RPMI8226 (cell line): ENCODE results near the gene NOL4L.

Experiments used
- DNase-seq: peaks from one replicate; pipeline ENCODE4 v3.0.0-alpha.2; 2015

The NOL4L gene

DNA sequence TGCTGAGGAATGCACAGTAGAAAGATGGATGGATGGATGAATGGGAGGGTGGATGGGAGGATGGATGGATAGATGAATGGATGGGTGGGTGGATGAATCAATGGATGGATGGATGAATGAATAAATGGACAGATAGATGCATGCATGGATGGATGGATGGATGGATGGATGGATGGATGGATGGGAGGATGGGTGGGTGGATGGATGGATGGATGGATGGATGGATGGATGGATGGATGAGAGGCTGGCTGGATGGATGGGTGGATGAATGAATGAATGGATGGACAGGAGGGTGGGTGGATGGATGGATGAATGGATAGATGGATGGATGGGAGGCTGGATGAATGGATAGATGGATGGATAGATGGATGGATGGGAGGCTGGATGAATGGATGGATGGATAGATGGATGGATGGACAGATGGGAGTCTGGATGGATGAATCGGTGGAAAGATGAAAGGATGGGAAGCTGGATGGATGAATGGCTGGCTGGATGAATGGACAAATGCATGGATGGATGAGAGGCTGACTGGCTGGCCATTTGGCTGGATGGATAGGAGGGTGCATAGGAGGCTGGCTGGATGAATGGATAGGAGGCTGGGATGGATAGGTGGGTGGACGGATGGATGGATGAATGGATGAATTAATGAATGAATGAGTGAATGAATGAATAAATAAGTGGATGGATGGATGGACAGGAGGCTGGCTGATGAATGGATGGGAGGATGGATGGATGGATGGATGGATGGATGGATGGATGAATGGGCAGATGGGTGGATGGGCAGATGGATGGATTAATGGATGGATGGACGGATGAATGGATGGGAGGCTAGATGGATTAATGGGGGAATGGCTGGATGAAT lies 28.3 kb upstream of the NOL4L start:
- no peak for DNase-seq

DNA sequence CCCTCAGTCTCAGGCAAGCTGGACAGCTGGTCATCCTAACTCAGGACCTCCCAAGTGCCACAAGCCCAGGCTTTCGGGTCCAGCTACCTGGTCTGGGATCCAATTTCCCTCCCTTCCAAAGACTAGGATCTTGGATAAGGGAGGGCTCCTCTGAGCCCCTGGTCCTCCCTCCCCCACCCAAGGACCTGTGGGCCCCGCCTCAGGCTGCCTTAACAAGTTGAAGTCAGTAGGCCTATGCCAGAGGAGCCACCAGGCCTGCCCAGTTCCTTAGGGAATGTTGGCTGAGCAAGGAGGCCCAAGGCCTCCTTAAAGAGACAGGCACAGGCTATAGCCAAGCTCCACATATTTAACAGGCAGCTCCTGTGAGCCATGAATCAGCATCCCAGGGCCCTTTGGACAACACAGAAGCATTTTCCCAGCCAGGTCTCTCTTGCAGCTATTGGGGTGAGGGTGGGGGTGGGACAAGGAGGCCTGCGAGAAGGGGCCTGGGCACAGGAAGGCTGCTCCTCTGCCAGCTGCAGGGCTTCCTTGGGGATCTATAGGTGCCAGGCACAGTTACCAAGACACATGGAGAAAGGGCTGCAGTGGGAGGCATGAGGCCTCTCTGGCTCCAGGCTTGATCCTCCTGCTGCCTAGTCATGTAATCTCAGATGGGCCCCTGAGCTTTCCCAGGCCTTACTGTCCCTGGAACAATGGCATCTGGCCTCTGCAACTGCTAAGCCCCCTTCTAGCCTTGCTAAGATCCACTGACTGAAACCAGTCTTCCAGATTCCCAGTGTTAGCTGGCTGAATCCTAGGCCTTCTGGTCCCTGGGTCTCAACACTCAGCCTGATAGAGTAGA lies 27.4 kb upstream of the NOL4L start:
- no peak for DNase-seq

DNA sequence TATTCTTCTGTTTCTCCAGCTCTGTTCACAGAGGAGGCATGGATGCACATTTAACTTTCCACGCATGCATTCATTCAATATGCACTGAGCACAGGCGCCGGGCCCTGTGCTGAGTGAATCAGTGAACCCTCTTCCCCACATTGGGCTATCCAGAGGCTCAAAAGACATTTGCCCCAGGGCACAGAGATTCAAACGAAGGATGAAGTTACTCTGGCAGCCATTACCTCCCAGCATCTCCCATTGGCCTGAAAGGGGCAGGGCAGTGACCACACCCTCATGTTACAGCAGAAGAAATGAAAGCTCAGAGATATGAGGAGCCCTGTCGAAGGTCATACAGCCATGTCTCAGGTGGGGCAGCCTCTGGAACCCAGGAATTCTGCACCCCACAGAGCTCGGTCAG lies 26.7 kb upstream of the NOL4L start:
- DNase-seq = no peak

DNA sequence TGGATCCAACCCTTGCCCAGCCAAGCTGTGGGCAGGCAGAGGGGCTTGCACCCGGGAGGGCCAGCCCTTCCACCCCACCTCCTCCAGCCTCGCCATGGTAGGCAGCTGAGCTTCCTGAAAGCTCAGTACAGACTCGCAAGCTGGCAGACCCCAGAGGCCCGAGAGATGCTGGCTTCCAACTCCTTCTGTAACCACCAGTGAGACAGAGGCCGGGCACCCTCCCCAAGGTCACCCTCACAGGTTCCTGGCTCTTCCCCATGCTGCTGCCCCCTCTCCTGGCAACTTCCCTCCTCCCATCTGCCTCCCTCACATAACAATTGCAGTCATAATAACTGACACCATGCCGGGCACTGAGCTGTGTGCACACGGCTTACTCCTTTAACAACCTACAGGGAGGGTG lies 26.2 kb upstream of the NOL4L start:
- DNase-seq = no peak

DNA sequence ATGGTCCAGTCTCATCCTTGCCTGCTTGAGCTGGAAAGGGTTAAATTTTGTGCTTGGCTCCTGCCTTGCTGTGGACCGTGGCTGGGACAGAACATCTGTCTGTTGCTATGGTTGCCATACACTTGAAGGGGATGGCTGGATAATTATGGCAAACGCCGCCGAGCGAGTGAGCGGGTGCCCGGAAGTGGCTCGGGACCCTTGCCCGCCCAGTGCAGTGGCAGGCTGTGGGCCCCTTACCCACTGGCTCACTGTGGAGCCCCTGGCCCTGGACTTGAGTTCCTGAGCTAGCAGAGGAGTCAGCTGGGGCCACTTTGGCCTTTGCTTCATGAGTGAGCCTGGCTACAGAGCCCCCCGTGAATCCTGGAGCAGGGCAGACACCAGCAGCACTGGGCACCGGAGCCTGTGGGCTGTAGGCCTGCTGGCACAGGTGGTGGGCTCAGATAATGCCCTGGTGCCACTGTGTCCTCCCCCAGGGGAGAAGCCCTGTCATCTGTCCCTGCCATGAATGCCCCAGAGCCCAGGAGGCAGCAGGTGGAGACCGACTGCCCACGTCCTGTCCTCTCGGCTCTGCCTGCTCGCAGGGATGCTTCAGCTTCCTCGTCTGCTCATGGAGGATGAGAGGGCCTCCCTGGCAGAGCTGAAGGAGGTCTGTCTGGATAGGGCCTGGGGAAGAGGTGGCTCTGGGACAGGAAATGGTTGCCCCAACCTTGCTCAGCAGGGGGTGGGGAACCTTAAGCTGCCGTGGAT lies 25.5 kb upstream of the NOL4L start:
- DNase-seq = no peak

DNA sequence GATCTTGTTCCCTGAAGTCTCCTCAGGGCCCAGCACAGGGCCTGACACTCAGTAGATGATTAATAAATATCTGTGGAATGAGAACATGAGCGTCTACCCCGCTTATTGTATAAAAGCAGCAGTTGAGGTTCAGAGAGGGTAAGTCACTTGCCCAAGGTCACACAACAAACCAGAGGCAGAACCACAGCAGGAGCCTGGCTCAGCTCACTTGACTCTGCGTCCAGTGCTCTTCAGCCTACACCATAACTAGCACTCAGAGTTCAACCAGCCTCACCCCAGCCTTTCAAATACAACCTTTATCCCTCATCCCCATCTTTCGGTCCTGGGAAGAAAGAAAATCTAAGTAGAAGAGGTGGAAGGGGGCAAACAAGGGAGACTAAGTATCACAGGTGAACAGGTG lies 24.9 kb upstream of the NOL4L start:
- no peak for DNase-seq

DNA sequence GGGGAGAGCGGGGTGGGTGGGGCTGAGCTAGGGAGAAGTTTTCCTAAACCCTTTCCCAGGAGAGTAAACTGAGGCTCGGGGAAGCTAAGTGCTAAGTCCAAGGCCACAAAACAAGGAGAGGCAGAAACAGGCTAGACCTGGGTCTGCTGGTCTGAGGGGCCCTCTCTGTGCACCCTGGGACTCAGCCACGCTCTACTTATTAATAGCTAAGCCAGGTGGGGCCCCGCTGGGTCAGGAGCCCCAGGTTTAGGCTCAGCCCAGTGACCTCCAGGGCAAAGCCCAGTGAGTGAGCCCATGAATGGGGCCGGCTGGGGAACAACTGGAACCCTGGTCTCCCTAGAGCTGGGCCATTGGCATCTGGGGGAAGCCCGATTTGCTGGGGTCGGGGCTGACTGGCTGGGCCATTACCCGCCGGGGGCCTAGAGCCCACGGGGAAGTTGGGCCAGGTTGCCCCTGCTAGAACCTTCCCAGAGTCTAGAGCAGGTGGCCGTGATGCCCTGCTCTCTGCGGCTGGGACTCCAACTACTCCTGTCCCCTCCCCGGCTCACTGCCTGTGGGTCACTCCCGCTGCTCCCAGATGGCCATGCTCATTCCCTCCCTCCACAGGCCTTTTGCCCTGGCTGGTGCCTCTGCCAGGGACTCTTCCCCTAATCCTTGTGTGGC lies 24.1 kb upstream of the NOL4L start:
- no peak for DNase-seq

DNA sequence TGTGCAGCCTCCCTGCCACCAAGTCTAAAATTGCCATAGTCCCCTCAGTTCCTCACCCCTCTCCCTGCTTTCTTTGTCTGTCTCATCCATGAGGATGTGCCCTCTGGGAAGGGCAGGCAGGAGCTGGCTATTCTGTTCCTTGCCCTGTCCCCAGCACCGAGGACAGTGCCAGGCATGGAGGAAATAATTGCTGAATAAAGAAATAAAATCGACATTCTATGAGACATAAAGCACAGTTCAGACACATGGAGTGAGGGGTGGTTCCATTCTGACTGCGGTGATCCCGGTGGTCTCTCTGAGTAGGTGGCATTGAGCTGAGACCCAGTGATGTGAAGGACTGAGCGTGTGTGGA lies 23.5 kb upstream of the NOL4L start:
- DNase-seq = no peak

DNA sequence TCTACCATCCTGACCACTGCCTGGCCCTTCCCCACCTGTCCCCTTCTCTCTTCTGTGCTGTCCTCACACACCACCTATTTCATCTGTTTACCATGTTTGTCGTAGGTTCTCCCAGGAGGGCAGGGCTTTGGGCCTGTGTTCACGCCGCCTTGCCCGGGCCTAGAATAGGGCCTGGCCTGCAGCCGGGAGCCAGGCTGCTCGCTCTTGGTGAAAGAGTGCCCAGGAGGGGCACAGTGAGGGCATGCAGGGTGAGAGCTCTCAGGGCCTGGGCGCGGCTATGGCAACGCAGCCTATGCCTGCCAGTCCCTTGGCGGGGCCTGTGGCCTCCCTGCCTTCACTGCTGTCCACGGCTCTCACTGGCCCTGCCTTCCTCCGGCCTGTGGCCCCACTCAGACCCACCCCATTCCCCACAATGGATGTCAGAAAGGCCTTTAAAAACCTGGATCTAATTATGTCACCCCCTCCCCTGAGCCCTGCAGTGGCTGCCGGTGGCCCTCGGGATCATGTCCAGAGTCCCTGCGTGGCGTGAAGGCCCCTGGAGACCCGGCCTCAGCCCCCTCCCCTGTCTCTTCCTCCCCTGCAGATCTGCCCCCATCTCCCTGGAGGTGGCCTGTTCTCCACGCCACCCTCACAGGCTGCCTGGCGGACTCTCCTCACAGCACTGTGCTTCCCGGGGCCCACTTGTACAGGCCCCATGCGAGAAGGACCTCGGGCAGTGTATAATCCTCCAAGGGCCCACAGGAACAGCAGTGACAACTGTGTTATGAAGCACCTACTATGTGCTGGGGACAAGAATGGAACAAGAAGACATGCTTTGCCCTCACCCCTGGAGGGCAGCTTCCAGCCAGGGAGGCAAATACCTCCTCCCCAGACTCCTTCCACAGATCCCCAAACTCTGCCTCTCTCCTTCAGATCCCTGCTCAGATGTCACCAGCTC lies 22.9 kb upstream of the NOL4L start:
- no peak for DNase-seq

DNA sequence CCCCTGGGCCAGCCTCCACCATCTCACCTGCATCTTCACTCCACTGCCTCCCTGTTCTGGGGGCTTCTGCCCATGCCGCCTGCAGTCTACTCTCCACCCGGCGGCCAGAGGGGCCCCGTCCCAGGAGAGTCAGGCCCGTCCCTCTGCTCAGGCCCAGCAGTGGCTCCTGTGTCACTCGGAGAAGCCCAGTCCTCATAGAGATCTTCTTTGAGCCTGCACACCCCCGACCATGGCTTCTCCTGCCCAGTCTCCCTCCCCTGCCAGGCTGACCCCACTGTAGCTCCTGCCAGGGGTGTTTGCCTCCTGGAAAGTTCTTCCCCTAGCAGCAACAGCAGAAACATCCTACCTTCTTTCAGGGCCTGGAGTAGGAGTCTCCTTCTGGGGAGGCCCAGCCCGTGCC lies 22.2 kb upstream of the NOL4L start:
- DNase-seq = no peak

DNA sequence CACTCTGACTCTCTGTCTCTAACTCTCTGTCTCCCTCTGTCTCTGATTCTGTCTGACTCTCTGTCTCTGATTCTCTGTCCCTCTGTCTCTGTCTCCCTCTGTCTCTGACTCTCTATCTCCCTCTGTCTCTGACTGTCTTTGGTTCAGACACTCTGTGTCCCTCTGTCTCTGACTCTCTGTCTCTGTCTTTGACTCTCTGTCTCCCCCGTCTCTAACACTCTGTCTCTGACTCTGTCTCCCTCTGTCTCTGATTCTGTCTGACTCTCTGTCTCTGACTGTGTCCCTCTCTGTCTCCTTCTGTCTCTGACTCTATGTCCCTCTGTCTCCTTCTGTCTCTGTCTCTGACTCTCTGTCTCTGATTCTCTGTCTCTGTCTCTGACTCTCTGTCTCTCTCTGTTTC lies 21.7 kb upstream of the NOL4L start:
- DNase-seq = no peak

DNA sequence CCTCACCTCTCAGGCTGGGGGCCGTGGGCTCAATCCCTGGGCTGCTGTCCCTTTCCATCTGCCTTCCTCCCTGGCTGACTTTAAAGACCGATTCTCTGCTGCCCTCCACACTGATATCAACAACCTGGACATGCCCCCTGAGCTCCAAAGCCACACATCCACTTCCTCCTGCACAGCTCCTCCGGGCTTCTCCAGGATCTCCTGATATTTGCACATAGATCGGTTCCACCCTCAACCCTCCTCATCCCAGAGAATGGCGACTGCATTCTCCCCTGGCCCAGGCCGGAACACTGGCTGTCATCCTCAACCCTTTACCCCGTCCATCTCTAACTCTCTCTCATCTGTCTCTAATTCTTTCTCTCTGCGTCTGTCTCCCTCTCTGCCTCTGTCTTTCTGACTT lies 21.0 kb upstream of the NOL4L start:
- no peak for DNase-seq

DNA sequence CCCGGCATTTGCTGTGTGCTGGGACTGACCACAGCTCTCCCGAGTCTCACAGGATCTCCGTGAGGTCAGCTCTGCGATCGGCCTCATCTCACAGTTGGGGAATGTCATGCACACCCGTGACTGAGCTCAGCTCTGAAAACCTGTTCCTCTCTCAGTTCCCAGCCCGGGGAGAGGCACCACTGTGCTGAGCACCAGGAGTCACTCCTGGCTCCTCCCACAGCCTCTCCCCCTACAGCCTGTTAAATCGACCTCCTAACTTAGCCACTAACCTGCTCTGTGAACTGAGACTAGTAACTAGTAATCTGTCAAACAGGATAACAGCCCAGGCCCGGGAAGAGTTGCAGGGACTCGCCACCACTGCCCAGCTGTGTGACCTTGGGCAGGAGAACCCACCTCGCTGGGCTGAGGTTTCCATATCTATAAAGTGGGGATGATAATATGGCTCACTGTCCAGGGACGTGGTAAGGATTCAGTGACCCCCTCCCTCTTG lies 20.1 kb upstream of the NOL4L start:
- no peak for DNase-seq

DNA sequence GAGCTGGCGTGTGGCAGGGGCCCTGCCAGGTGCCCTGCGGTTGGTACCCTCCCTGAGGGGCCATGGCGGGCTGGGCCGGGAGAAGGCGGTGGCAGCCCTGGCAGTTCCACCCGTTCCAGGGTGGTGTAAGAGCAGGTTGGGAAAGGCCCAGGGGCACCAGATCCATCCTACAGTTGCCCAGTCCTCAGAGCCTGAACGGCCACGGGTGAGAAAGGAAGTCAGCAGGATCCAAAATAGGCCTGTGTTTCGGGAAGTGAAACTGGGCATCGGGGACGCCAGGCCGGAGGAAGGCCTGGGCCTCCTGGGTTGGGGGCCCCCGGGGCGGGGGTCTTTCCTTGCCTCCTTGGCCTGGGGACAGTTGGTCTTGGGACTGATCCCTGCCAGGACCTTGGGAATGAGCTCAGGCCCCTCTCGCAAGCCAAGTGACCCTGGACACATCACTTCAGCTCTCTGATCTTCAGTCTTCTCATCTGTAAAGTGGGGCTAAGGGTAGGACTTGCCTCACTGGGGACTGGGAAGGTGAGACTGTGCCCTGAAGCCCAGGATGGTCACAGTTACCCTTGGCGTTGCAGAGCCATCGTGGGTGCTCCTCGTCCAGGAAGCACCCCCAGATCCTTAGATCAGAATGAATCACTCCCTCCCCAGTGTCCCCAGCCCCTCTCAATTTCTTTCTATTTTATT lies 18.1 kb upstream of the NOL4L start:
- peak; percentile 81 for DNase-seq

DNA sequence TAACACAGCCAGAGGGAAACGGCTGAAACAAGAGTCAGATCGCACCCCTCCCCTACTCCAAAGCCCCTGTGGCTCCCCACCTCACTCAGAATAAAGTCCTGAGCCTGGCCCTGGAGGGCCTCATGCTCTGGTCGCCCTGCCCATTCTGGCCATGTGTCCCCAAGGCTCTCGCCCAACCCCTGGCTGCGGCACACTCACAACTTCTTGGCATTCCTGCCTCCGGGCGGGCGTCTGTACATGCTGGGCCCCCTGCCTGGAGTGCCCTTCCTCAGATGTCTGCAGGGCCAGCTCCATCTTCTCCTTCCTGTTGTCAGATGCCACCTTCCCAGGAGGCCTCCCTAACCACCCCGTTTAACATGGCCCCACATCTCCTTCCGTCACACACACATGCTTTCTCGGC lies 17.1 kb upstream of the NOL4L start:
- DNase-seq = no peak

DNA sequence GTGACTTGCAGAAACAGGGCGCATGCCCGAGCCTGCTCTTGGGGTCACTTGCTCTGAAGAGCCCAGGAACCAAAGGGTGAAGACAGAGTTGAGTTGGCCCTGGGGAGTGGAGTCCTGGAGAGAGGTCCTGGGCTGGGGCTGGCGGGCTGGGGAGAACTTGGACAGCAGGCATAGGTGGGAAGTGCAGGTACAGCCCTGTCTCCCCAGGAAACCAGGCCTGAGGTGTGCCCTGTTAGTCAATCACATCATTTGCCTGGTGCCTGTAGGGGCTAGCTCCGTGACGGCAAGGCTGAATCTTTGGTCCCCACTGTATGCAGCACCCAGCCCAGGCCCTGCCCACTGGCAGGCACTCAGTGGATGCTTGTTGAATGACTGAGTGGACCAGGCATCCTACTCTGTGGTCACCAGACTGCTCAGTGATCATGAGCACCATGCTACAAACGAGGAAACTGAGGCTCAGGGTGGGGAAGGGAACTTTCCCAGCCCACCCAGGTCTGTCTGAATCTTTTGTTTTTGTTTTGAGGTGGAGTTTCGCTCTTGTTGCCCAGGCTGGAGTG lies 15.6 kb upstream of the NOL4L start:
- no peak for DNase-seq

DNA sequence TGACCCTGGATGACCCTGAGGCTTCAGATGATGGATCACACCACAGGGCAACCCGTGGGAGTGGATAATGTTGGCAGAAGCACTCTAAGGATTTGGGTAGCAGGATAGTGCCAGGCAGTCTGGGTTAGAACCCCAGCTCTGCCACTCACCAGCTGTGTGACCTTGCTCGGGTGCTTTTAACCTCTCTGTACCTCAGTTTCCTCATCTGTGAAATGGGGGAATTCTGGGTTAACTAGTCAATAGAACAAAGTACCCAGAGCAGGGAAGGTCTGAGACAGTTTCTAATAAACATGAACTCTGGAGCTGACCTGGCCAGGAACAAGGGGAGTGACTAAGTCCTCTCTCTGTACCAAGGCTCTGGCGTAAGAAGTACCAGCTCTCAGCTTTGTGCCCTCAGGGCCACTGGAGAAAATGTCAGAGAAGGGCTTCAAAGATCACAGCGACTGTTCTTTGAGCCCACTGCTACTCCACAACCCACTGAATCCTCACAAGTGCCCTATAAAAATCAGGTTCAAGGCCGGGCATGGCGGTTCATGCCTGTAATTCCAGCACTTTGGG lies 14.7 kb upstream of the NOL4L start:
- DNase-seq = no peak

DNA sequence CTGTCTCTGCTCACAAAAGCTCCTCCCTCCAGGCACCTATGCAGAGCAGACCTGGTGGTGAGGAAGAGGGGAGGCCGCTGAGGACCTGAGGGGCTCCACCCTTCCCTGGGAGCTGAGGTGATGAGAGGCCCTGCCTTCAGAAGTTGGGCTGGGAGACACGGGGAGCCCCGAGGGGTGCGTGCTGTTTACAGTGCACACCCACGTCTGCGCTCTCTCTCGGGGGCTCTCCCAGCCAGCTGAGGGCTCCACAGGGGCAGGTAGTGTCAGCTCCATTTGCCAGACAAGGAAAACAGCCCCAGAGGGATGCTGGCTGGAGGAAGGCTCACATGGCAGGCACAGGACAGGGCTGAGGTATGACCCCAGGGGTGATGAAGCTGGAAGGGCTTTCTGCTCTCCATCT lies 13.5 kb upstream of the NOL4L start:
- no peak for DNase-seq

DNA sequence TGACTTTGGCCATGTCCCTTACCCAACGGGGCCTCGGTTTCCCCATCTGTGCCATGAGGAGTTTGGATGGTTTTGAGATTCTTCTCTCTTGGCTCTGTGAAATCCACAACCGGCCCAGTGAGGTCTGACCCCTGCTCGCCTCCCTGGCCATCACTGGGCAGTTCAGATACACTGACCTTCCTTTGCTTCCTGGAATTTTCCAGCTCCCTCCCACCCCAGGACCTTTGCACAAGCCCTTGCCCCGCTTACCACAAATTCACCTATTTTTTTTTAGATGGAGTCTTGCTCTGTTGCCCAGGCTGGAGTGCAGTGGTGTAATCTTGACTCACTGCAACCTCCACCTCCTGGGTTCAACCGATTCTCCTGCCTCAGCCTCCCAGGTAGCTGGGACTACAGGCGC lies 12.6 kb upstream of the NOL4L start:
- DNase-seq = no peak

DNA sequence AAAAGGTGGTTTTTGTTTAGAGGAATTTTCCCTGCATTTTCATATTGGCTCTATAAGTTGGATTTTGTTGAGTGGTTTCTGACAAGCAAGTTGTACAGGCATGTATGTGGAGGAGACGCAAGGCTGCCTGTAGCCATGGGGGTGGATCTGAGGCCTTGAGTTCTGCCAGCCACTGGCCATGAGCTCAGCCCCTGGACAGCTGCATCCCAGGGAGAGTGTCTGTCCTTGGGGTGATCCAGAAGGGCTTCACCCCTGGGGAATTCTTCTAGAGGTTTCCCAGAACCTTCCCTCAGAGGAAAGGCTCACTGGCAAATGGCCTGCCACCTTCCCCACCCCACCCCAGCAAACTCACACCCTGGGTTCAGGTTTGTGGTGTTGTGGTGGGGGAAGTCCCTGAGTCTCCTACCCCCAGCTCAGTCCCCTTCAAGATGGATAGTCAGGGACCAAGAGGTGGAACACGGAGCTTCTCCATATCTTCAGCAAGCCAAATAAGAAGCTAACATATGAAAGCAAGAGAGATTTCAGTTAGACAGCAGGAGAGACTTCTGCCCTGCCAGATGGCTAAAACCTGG lies 11.6 kb upstream of the NOL4L start:
- DNase-seq = no peak
